Kidney (tissue), 14 donors: ENCODE data around the gene GJA5. TPM values are rescaled to one million over a fixed set of nuclear protein-coding genes. Genes with fewer than 3 reads are reported as not detected.
A peak's percentile ranks its signal among the peaks of the same experiment; 100 is the strongest.

ENCODE experiments used
- DNase-seq, 5 donors: peaks; one replicate each; pipeline ENCODE4 v3.0.0-alpha.2; 2013 to 2020
- FAIRE-seq: peaks from 2 replicates; lab custom pipeline; 2012; peaks lifted over from hg19 to GRCh38; lab: Jason Lieb, UNC
- H3K27ac ChIP-seq, 2 donors: one replicate each; pipeline ENCODE4 v1.7.0; 2013; ENCODE audit warnings: low read depth in 2 of 2, low read length in 2 of 2, inconsistent platforms in 1 of 2
- H3K27me3 ChIP-seq: one replicate; pipeline ENCODE4 v1.7.1; 2013; ENCODE audit warnings: low read length, inconsistent platforms; ENCODE audit not compliant: control insufficient read depth, insufficient read depth
- H3K36me3 ChIP-seq, 3 donors: one replicate each; pipeline versions ENCODE4 v1.7.0 to v1.7.1; 2013; ENCODE audit warnings: low read length in 3 of 3, control low read depth in 1 of 3, inconsistent platforms in 1 of 3; ENCODE audit not compliant: insufficient read depth in 3 of 3, control insufficient read depth in 2 of 3
- H3K4me1 ChIP-seq, 3 donors: one replicate each; pipeline versions ENCODE4 v1.7.0 to v1.7.1; 2013; ENCODE audit warnings: low read length in 3 of 3, inconsistent platforms in 1 of 3, low read depth in 1 of 3; ENCODE audit not compliant: control insufficient read depth in 2 of 3, insufficient read depth in 2 of 3
- H3K4me3 ChIP-seq, 3 donors: one replicate each; pipeline versions ENCODE4 v1.7.0 to v1.8.1; 2013; ENCODE audit warnings: low read length in 3 of 3, control low read depth in 1 of 3, inconsistent platforms in 1 of 3
- H3K9ac ChIP-seq, 3 donors: one replicate each; pipeline versions ENCODE4 v1.7.0 to v1.7.1; 2013; ENCODE audit warnings: low read length in 3 of 3, control low read depth in 1 of 3, inconsistent platforms in 1 of 3
- H3K9me3 ChIP-seq, 3 donors: one replicate each; pipeline versions ENCODE4 v1.7.0 to v1.7.1; 2013; ENCODE audit warnings: low read length in 3 of 3, control low read depth in 1 of 3, inconsistent platforms in 1 of 3; ENCODE audit not compliant: control insufficient read depth in 2 of 3, insufficient read depth in 1 of 3
- intact Hi-C: fragments of 100-400 bp; cut with DNase I; formaldehyde crosslinking; loops from one replicate; pipeline ENCODE4 v1.11.1; 2022
- polyA plus RNA-seq: library from polyadenylated mRNA; stranded (reverse); fragments of 350-450 nt; fragmentation: Illumina TruSeq; extraction: RNeasy Lipid Tissue Mini Kit (QIAGEN cat#74804); gene quantifications from one replicate; pipeline ENCODE4 v1.2.3, GENCODE V29; 2014; ENCODE audit warnings: low read depth, low replicate concordance; ENCODE audit not compliant: insufficient read depth
- total RNA-seq: library from RNA; stranded (reverse); fragmentation: NEBNext Ultra II Directional; extraction: Animal tissue kit (Norgen Biotek cat#: 25700); gene quantifications from one replicate; pipeline ENCODE4 v1.2.1, GENCODE V29; 2021
- TF ChIP-seq, protein P1 (sequence below): IDR thresholded peaks from 3 replicates; pipeline ENCODE4 v1.5.1; 2012; ENCODE audit warnings: mild to moderate bottlenecking, moderate library complexity, borderline replicate concordance; ENCODE audit not compliant: insufficient read depth; ENCODE audit errors: extremely low read depth
- donor health status: control.
- donor health status: control.
- donor health status: control.
- donor health status: control.
- donor health status: control.
- donor health status: DM: yes; HTN: yes; CAD: no.
- donor health status: Normal renal cell carcinoma (clear cell type).

GJA5 gene
- total and polyA plus RNA-seq, 2 donors from 2014 or later, result 28.3 to 36.4 TPM

GRCh38 chr1:147729315-147729714 lies 31.1 kb downstream of the GJA5 start:
- FAIRE-seq (no peak), DNase-seq (no peak)
- no peaks in the 10 kb centered on the region for H3K4me1 ChIP-seq
- intact Hi-C loops, result no loop called here
- H3K9me3 ChIP-seq, result no peaks in the 10 kb centered on the region
- no peak overlapping the region for H3K27ac ChIP-seq
- TF ChIP-seq, protein P1, sequence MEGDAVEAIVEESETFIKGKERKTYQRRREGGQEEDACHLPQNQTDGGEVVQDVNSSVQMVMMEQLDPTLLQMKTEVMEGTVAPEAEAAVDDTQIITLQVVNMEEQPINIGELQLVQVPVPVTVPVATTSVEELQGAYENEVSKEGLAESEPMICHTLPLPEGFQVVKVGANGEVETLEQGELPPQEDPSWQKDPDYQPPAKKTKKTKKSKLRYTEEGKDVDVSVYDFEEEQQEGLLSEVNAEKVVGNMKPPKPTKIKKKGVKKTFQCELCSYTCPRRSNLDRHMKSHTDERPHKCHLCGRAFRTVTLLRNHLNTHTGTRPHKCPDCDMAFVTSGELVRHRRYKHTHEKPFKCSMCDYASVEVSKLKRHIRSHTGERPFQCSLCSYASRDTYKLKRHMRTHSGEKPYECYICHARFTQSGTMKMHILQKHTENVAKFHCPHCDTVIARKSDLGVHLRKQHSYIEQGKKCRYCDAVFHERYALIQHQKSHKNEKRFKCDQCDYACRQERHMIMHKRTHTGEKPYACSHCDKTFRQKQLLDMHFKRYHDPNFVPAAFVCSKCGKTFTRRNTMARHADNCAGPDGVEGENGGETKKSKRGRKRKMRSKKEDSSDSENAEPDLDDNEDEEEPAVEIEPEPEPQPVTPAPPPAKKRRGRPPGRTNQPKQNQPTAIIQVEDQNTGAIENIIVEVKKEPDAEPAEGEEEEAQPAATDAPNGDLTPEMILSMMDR, result no peak
- H3K36me3 ChIP-seq, result no peaks in the 10 kb centered on the region
- H3K4me3 ChIP-seq, result no peak overlapping the region
- H3K9ac ChIP-seq, result no peak overlapping the region
- no peaks in the 10 kb centered on the region for H3K27me3 ChIP-seq

- no peak overlapping the region for H3K27ac ChIP-seq
- H3K27me3 ChIP-seq, result no peaks in the 10 kb centered on the region
- no peak overlapping the region for H3K4me3 ChIP-seq
- FAIRE-seq, result no peak
- no peak overlapping the region for H3K9ac ChIP-seq
- H3K4me1 ChIP-seq, result peaks cover 0 to 6% (median 2%) of the 10 kb centered on the region in 3 donors
- DNase-seq, result peak in 2 of 5 donors; percentile 29 to 35
- TF ChIP-seq, protein P1, result no peak
- intact Hi-C loops, result no loop called here
- no peaks in the 10 kb centered on the region for H3K36me3 ChIP-seq
- no peaks in the 10 kb centered on the region for H3K9me3 ChIP-seq
Observed at GRCh38 chr1:147726168-147726567, 34.2 kb downstream of the GJA5 start.

- DNase-seq, result no peak
- no peak overlapping the region for H3K9ac ChIP-seq
- H3K9me3 ChIP-seq, result no peaks in the 10 kb centered on the region
- no peaks in the 10 kb centered on the region for H3K36me3 ChIP-seq
- TF ChIP-seq, protein P1, result no peak
- intact Hi-C loops, result no loop called here
- no peak overlapping the region for H3K4me3 ChIP-seq
- H3K27ac ChIP-seq, result no peak overlapping the region
- no peaks in the 10 kb centered on the region for H3K27me3 ChIP-seq
- FAIRE-seq, result no peak
- H3K4me1 ChIP-seq, result peaks cover 0 to 6% (median 2%) of the 10 kb centered on the region in 3 donors
Observed at GRCh38 chr1:147725685-147726084, 34.7 kb downstream of the GJA5 start.
